Amniotic epithelial cell (primary cell): Measurements from ENCODE around the gene HSD11B1L.
A peak's percentile ranks its signal among the peaks of the same experiment; 100 is the strongest.

ENCODE experiments used
- DNase-seq: peaks from one replicate; pipeline ENCODE4 v3.0.0-alpha.2; 2010; ENCODE audit warnings: low read depth

Gene HSD11B1L

GRCh38 chr19:5667751-5668271 is 13.0 kb upstream of the HSD11B1L start:
- DNase-seq = peak; percentile 18

- no peak for DNase-seq
These were observed 11.6 kb upstream of the HSD11B1L start for GRCh38 chr19:5669212-5669611.

DNA sequence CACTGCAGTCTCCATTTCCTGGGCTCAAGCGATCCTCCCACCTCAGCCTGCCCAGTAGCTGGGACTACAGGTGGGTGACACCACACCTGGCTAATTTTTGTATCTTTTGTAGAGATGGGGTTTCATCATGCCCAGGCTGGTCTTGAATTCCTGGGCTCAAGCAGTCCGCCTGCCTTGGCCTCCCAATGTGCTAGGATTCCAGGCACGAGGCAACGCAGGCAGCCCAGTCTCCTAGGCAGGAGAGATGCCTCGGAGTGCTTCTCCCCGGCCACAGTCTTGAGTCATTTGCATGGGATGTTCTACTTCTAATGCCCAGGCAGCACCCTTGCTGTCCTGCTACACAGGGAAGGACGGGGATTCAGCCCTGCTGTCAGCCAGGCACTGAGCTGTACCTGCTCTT is 9.2 kb upstream of the HSD11B1L start:
- DNase-seq = no peak

- no peak for DNase-seq
These were observed 7.9 kb upstream of the HSD11B1L start for GRCh38 chr19:5672708-5673459.

DNA sequence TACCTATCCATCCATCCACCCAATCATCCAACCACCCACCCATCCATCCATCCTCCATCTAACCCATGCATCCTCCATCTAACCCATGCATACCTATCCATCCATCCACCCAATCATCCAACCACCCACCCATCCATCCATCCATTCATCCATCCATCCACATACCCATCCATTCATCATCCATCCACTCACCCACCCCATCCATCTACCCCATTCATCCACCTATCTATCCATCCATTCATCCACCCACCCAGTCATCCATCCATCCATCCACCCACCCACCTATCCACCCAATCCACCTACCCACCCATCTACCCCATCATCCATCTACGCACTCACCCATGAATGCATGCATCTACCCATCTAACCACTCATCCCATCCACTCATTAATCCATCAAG is 7.1 kb upstream of the HSD11B1L start:
- DNase-seq = no peak

- DNase-seq = no peak
These were observed 6.1 kb upstream of the HSD11B1L start for GRCh38 chr19:5674714-5675113.

GRCh38 chr19:5676105-5676771 is 4.6 kb upstream of the HSD11B1L start:
- DNase-seq = no peak

GRCh38 chr19:5676772-5677105 is 4.1 kb upstream of the HSD11B1L start:
- no peak for DNase-seq

GRCh38 chr19:5677136-5677535 is 3.7 kb upstream of the HSD11B1L start:
- no peak for DNase-seq

- DNase-seq = no peak
These were observed 3.2 kb upstream of the HSD11B1L start for GRCh38 chr19:5677580-5677979.

GRCh38 chr19:5678071-5678718 is 2.6 kb upstream of the HSD11B1L start:
- no peak for DNase-seq

DNA sequence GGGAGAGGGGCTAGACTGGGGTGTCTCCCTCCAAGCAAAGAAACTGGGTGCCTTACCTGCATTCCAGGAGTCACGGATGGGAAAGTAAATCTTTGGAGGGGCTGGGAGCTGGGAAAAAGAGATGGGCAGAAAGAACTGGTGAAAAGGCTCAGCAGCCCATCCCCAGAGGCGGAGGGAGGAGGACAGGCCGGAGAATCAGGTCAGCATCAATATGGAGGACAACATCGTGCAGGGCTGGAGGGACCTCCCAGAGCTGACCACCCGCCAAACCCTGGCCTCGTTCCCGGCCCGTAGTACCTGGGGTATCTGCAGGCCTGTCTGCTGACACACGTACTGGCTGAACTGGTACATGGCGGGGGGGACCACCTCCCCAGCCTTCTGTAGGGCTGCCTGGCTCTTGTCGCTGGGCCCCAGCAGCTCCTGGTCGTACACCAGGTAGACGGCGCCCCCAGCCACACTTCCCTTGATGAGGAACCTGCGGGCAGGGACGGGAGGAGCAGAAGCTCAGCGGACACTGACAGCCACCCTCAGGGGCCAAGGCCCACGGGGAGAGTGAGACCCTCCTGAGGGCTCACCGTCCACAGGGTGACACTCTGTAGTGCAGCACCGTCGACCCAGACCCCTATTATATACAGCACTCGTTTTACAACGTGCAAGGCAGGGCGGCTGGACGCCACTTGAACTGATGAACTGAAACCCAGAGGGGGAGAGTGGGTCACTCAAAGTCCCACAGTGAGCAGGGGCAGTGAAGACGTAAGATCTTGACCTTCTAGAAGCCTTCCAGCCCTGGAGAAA is 1.3 kb upstream of the HSD11B1L start:
- DNase-seq = no peak

- peak; percentile 25 for DNase-seq
These were observed 767 bp upstream of the HSD11B1L start for GRCh38 chr19:5680084-5680436.

GRCh38 chr19:5681391-5682106 is 722 bp downstream of the HSD11B1L start:
- DNase-seq = no peak

DNA sequence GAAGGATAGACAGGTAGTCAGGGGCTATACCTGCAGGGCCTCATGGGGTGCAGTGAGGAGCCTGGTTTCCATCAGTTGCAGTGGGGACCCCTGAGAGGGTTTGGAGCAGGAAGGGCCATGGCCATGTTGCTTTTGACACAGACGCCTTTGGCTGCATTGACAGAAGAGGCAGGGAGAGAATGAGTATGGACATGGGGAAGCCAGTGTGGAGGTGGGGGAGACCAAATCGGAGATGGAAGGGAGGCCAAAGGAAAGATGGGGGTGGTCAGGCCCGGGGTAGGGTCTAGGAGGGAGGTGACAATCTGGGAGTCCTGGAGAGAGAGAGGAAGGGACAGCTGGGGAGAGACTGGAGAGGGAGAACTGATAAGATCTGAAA is 1.3 kb downstream of the HSD11B1L start:
- no peak for DNase-seq

GRCh38 chr19:5683177-5683886 is 2.5 kb downstream of the HSD11B1L start:
- DNase-seq = peak; percentile 45

DNA sequence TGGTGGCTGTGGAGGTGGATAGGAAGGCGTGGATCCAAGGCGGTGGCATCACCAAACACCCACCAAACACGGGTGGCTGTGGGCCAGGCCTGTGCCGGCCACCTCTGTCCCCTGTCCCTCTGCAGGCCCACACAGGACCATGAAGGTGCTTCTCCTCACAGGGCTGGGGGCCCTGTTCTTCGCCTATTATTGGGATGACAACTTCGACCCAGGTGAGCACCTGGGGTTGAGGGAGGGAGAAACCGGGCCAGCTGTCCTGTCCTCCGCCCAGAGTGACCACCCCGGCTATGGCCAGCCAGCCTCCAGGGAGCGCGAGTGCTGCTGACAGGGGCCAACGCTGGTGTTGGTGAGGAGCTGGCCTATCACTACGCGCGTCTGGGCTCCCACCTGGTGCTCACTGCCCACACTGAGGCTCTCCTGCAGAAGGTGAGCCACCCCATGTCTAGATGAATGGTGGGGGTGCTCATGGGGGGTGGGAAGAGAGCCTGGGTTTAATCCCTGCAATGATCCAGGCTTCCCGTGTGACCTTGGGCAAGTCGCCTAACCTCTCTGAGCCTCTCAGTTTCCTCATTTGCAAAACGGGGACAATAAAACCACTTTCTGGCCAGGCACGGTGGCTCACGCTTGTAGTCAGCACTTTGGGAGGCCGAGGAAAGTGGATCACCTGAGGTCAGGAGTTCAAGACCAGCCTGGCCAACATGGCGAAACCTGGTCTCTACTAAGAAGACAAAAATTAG is 4.0 kb downstream of the HSD11B1L start:
- no peak for DNase-seq

- no peak for DNase-seq
These were observed 5.5 kb downstream of the HSD11B1L start for GRCh38 chr19:5686326-5686646.

DNA sequence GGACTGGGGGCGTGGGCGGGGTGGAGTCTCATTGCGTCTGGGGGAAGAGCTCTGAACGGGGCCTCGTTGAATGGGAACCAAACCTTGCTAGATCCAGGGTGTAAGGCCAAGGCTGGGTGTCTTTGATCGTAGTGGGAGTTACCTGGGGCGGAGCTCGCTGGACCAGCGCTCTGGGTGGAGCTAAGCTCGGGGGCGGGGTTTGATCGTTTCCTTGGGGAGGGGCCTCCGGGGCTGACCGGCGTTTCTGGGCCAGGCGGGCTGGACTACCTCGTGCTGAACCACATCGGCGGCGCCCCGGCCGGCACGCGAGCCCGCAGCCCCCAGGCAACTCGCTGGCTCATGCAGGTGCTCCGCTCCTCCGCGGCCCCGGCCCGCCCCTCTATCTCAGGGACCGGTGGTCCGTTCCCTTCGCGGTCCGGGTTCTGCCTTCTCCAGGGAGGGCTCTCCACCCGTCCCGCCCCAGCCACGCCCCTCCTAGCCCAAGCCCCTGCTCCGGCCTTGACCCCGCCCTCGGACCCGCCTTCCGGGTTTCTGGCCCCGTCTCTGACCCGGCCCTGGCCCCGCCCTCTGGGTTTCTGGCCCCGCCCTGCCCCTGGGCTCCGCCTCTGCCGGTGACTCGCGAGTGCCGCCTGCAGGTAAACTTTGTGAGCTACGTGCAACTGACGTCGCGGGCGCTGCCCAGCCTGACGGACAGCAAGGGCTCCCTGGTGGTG is 6.0 kb downstream of the HSD11B1L start:
- DNase-seq = peak; percentile 81
